Ramos (cell line): ENCODE results near the gene GARIN3.
"Not testable (repeated sequence)": the region's sequence is repeated elsewhere in the genome, so short reads cannot be mapped to it uniquely, and the experiment has no call there.

Source experiments
- in situ Hi-C: fragments of 300-500 bp; cut with MboI; formaldehyde crosslinking; loops from one replicate; pipeline ENCODE4 v1.14.3; 2022; ENCODE audit warnings: low sequenced_read_pairs; ENCODE audit not compliant: unreplicated experiment

The GARIN3 gene

DNA sequence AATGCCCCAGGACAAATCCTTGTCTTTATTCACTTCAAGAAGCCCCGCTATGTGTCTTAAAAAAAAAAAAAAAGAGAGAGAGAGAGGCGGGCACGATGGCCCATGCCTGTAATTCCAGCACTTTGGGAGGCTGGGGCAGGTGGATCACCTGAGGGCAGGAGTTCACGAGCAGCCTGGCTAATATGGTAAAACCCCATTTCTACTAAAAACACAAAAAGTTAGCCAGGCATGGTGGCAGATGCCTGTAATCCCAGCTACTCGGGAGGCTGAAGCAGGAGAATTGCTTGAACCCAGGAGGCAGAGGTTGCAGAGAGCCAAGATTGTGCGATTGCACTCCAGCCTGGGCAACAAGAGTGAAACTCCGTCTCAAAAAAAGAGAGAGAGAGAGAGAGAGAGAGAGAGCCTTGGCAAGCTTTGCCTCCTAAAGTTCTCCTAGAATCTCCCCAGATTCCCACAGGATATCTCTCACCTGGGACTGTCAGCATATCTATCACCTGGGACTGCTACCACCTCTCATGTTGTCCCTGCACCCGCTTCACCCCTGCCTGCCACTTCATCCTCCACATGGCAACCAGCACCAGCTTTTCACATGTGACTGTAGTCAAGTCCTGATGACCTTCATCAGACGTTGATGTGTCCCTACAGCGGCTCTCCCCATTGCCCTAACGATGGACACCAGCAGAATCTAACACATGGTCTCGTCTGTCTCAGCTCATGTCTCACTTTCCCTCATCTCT, 20.4 kb upstream of the GARIN3 start:
- in situ Hi-C loops = no loop called here

DNA sequence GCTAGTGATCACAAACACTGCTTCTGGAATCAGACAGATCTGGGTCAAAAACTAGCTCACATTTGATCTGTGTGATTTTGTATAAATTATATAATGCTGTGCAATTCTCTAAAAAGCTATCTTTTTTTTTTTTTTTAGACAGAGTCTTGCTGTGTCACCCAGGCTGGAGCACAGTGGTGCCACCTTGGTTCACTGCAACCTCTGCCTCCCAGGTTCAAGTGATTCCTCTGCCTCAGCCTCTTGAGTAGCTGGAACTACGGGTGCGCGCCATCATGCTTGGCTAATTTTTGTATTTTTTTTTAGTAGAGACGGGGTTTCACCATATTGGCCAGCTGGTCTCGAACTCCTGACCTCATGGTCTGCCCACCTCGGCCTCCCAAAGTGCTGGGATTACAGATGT, 19.1 kb upstream of the GARIN3 start:
- in situ Hi-C loops = not testable (repeated sequence)

DNA sequence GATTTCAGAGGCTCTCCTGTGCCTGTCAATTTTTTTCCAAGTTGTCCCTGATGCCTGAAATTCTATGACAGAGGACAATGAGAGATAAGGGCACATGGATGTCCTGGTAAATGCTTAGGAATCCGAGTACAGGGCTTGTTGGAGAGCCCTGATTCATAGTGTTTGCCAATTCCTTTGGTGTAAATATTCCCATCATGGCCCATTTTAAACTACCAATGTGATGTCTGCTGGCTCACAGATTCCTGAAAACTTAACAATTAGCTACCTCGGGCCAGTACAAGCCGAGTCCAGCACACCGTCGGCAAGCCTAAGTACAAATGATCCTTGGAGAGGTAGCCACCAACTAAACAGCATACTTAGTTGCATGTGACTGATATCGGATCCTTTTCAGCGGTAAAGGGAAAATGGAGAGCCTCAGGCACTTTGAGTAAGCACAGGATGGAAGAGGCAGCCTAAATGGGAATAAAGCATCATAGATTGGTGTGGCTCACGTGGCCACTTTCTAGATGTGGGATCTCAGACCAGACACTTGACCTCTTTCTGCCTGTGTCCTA, 18.1 kb upstream of the GARIN3 start:
- in situ Hi-C loops = no loop called here

DNA sequence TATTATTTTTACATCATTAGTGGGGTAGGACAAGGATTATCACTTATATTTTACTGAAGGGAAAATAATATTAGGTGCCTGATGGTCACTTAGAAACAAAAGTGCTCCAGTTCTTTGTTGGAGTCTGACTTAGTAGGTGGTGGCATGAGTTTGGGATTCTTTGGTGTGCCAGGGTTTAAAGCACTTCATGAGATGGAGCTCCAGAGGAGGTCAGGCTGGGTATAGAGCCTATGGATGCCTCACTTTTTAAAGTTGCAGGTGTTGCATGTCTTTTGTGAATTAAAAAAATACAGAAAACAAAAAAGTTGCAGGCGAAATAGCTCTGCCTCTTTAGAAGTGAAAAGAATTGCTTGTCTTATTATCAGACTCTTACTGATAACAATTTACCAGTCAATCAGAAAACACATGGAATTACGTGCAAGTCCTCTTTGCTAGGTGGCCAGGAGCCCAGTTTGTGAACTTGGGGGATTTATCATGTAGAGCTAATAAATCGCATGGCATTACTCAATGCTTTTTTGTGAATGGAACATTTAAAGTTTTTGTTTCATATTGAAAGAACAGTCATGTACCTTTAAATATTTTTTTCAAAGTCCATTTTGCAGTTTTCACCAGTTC, 16.2 kb upstream of the GARIN3 start:
- in situ Hi-C loops = no loop called here

DNA sequence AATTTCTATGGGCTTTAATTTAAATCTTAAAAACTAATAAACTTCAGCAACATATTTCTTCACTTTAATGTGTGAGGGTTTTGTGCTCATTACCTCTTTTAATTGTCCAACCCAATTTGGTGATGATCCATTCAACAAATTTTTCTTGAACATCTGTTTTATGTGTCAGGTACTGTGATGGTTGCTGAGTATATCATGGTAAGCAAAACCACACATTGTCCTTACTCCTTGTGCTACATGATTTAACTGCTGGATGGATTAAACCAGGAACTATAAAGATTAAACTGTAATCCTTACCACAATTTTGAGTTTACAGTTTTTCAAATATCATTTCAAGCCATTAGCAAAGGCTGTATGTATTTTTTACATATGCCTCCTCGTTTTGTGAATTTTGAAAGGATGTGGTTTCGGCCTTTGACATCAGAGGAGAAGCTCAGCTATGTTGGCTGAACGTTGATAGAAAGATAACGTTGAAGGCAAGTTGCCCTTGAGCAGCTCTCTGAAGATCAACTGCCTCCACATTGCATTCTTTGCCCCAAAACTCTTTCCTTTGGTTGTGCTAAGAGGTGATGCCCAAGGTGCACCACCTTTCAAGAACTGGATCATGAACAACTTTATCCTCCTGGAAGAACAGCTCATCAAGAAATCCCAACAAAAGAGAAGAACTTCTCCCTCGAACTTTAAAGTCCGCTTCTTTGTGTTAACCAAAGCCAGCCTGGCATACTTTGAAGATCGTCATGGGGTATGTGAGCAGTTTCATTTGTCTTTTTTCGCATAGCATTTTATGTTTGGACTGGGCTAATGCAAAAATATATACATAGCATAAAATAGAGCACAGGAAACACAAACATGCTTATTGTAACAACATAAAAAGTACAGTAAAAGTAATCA, 14.6 kb upstream of the GARIN3 start, which contains the start of gene ITK:
Gene ITK (plus strand): TSS at position 467 of the 891 bp plus-strand sequence. CDS start 138 bp downstream, at position 605.
- in situ Hi-C loops = no loop called here

DNA sequence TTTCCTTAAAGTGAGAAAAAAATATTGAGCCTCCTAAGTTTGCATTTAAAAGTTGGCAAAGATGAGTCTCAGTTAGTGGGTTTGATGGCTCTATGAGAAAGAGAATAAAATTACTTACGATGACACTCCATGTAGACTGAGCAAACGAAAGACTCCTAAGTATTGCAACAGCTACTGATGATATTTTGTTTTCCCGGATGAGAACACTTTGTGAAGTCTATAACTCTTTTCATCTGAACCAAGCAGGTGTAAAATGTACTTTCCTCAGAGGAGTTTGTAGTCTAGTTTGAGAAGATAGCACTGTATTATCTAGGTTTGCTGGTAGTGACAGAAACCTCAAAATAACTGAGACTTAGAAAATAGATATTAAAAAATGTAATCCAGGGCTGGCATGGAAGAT, 12.9 kb upstream of the GARIN3 start:
- in situ Hi-C loops = no loop called here

DNA sequence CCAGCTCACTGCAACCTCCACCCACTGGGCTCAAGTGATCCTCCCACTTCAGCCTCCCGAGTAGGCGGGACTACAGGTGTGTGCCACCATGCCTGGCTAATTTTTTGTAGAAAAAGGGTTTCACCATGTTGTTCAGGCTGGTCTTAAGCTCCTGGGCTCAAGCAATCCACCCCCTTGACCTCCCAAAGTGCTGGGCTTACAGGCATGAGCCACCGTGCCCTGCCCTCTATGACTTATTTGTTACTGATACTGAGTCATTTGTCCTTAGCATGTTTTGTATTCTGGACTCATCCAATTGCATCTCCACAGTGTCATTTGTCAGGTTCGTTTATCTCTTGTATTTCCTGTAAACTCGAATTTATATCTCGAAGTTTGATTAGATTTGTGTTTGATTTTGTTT, 11.9 kb upstream of the GARIN3 start:
- in situ Hi-C loops = no loop called here

DNA sequence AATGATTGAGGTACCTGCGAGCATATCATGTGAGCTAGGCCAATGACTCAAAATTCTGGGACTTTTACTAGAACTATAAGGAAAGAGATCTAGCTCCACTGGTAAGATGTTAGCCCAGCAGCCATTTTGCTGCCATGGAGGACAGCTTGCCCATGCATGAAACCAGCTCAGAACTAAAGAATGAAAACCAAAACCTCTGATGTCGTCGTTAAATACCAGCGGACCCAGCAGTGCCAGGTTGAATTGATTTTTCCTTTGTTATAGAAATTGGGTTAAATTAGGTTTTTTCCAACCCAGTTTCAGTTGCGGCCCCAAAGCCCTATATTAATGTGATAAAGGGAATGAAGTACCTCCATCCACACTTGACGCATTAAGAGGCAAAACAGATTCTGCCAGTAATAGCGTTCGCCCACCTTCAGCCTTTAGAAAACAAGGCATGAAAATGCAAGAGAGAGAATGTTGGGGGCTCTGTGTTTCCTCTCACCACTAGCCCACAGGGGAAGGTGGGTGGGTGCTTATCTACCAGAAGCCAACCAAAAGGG, 9.1 kb upstream of the GARIN3 start:
- in situ Hi-C loops = no loop called here

DNA sequence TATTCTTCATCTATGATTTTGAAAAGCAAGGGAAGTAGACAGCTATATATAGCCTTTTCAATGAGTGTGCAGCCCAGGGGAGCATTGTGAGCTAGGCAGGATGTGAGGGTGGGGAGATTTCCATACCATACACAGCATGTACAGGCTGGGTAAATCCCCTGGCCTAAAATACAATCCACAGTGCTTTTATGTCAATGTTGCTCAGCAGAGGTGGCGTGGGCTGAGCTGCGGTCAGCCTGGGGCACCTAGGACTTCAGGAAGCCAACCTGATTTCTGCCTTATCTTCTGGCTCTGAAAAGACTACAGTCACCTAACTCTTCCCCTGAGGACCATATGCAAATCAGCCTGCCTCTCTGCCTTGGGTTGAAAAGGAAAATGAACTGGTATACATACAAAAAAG, 6.3 kb upstream of the GARIN3 start:
- in situ Hi-C loops = no loop called here

DNA sequence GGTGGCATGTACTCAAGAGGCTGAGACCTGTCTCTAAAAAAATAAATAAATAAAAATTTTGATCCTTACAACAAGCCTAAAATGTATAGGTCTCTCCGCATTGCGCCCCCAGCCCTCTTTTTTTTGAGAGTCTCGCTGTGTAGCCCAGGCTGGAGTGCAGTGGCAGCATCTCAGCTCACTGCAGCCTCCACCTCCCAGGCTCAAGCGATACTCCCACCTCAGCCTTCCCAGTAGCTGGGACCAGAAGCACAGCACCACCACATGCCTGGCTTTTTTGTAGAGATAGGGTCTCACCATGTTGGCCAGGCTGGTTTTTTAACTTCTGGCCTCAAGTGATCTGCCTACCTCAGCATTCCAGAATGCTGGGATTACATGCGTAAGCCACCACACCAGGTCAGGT, 2.2 kb upstream of the GARIN3 start:
- in situ Hi-C loops = no loop called here

DNA sequence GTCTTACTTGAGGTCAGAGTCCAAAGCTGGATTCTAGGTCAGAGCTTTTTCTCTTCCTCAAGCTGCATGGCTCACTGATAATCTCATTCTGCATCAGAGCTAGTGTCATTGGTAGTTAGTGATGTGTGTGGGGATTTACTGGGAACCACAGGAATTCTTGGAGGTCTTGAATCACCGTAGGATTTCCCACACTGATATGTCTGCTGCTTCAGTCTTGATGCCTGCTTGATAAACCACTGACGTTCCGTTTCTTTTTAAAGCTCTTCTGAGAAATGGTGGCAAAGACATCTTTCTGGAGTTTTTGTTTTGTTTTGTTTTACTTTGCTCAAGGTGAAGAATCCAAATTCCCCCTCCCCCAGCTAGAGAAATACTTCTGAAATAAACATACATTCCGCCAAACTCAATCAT, 1.2 kb upstream of the GARIN3 start:
- in situ Hi-C loops = no loop called here

DNA sequence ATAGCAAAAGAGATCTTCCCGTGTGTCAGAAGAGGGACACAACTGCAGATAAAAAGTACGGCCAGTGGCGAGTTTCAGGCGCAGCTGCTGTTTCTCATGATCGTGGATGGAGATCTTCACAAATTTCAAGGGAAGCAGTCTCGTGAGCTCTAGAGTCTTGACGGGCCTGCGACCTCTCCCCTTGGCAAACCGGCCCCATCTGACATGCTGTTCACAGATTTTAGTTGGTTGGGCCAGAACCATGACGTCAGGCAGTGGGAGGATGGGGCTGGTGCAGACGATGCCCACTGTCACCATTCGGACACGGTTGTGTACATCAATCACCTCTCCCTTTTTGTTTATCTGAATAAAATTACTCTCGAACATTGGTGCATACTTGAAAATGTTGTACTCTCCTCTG, 396 bp downstream of the GARIN3 start:
- in situ Hi-C loops = no loop called here

DNA sequence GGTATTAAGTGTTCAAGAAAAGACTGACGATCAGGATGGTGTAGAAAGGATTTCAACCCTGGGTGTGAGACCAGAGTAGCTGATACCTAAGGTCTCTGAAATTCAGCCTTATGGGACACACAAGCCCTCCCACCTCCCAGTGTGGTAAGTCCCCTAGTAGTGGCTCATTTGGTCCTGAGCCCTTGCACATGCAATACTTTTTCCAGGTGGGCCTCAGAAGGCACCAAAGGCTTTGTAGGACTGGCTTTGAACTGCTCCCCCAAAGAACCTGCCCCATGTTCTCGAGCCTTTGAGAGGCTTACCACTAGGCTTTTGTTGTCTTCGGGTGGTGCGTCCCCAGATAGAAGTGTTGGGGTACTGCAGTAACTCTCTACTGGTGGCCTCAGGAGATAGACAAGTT, 803 bp downstream of the GARIN3 start:
- in situ Hi-C loops = no loop called here

DNA sequence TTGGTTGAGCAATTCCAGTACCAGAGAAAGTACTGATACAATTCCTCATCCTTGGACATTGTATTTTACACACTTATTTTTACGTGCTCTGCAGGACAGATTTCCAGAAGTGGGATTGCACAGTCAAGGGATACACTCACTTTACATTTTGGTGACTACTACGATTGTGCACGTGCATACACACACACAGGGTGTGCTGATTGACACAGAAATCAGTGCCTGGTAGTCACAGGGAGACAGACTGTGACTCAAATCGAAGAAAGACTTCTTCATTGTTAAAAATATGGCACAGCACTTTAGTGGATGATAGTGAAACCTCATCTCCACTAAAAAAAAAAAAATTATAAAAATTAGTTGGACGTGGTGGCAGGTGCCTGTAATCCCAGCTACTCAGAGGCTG, 1.5 kb downstream of the GARIN3 start:
- in situ Hi-C loops = no loop called here

DNA sequence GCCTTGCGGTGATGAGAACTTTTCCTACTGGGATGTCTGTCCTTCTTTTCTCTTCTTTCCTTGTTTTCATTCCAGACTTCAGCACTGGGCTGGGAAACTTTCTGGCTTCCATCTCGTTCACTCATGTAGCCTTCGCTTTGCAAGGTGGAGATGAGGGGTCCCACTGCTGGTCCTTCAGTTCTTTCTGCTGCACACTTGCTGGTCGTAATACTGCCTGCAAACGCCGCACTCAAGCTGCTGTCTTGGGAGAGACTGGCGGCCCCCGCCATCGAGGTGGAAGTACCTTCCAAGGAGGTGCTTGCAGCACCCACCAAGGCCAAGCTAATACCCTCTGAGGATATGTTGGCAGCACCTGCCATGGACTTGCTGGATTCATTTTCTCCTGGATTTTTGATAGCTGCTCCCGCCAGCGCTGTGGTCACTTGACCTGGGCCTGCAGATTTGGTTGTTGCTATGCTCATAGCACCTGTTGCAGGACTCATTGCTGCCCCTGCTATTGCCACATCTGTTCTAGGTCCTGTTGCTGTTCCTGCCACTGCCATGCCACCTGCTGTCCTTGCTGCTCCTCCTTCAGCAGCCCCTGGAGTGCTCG, 3.0 kb downstream of the GARIN3 start:
- in situ Hi-C loops = no loop called here

DNA sequence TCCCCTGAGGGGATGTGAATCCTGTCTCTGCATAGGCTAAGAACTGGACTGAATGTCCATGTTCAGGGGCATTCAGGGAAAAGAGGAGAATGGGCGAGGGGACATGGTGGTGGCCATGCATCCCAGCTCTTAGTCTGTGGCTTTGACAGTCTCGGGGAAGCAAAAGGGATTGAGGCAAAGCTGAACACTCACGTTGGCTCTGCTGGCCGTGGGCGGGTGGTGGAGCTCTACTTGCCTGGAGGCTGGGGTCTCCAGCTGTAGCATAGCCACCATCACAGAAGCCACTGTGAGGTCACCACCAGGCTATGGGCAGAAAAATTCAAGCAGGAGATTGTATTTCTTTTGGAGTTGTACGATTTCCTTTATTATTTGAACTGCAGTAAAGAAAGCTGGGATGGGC, 4.1 kb downstream of the GARIN3 start:
- in situ Hi-C loops = no loop called here

DNA sequence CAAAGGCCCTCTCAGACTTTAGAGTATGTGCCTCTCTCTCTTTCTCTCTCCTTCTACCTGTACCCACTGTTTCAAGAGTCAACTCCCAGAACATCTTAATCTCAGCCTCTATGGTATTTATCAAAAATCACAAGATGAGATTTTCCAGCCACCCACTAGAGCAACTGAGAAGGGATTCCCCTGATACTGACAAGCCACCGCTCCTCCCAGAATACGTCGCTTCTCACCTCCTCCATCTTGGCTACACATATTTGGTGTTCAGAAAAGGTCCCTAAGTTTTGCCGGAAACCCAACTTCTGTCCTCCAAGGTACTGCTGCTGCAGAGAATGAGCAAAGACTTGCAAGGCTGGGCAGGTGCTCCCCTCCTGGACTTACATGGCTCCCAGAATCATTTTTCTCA, 6.1 kb downstream of the GARIN3 start:
- in situ Hi-C loops = no loop called here

DNA sequence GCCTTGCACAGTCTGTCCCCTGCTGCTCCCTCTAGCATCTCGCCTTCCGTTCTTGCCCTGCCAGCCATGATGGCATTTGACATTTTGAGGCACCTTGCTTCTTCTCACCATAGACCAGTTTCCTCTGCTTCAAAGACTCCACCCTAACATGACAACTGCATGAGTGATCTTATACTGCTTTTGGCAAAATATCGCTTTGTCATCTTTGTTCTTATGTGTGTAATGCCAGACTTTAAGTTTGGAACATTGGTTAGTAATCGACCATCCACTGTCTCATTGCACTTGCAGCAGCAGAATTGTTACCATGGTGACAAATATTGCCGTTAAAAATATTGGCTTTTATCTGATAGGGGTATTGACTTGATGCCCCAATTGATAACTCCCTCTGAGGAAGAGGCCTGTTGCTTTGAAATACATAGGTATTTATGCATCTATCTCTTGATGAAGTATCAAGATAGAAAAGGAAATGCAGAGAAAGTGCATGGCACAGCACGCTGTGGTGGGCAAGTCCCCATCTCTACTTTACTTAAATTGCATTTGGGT, 6.8 kb downstream of the GARIN3 start:
- in situ Hi-C loops = no loop called here

DNA sequence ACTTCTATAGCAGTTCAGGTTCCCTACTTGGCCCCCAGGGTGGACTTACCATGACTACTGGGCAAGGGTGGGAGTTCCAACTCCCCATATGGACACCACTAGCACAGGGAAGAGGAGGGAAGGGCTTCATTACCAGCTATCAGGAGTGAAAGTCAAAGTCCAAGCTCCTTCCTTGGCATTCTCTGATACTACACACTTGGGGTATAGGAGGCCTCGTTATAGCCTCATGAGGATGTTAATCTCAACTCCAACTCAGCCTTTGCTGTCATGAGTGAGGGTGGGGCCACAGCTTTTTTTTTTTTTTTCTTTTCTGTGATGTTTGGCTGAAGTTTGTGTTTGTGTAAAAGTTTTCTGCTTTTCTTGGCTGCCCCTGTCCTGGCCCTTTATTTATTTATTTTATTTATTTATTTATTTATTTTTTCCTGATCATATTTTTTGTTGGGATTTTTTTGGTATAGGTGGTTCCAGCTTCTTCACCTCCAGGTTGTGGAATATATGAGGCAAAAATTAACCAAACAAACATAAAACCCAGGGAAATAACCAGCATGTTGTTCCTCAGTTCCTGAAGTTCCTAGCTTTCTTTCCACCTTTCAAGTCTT, 8.7 kb downstream of the GARIN3 start:
- in situ Hi-C loops = no loop called here

DNA sequence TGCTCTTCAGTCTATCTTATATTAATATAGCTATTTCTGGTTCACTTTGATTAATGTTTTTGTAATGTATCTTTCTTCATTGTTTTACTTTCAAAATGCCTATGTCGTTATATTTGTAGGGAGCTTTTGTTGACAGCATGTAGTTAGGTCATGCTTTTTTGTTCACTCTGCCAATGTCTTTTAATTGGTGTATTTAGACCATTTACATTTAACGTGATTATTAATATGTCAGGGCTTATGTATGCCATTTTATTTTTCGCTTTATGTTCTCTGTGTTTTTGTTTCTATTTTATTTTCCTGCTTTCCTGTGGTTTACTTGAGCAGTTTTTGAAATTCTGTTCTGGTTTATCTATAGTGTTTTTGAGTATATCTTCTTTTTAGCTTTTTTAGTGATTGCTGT, 10.8 kb downstream of the GARIN3 start:
- in situ Hi-C loops = no loop called here
